ENCODE measurements around the gene MEGF6.
"Not testable (repeated sequence)": the region's sequence is repeated elsewhere in the genome, so short reads cannot be mapped to it uniquely, and the experiment has no call there.

MEGF6 gene

DNA sequence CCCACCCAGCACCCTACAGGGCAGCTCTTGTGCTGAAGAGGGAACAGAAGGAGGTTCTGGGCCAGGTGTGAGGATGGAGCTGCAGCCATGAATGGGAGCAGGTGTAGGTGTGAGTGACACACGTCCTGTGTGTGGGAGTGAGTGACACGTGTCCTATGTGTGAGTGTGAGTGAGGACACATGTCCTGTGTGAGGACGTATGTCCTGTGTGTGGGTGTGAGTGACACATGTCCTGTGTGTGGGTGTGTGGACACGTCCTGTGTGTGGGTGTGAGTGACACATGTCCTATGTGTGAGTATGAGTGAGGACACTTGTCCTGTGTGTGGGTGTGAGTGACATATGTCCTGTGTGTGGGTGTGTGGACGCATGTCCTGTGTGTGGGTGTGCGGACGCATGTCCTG lies 26.4 kb downstream of the MEGF6 start:
- TF ChIP-seq, protein P1, sequence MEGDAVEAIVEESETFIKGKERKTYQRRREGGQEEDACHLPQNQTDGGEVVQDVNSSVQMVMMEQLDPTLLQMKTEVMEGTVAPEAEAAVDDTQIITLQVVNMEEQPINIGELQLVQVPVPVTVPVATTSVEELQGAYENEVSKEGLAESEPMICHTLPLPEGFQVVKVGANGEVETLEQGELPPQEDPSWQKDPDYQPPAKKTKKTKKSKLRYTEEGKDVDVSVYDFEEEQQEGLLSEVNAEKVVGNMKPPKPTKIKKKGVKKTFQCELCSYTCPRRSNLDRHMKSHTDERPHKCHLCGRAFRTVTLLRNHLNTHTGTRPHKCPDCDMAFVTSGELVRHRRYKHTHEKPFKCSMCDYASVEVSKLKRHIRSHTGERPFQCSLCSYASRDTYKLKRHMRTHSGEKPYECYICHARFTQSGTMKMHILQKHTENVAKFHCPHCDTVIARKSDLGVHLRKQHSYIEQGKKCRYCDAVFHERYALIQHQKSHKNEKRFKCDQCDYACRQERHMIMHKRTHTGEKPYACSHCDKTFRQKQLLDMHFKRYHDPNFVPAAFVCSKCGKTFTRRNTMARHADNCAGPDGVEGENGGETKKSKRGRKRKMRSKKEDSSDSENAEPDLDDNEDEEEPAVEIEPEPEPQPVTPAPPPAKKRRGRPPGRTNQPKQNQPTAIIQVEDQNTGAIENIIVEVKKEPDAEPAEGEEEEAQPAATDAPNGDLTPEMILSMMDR (IDR thresholded peaks at IDR 0.05; ENCODE audit: low read depth, low read length), result no peak
- DNase-seq (ENCODE audit: low read depth in 2 of 2), result no peak
- H3K4me3 ChIP-seq (replicated peaks in 1 of 2; ENCODE audit: low read depth in 2 of 2, low read length in 2 of 2), result no peak overlapping the region

DNA sequence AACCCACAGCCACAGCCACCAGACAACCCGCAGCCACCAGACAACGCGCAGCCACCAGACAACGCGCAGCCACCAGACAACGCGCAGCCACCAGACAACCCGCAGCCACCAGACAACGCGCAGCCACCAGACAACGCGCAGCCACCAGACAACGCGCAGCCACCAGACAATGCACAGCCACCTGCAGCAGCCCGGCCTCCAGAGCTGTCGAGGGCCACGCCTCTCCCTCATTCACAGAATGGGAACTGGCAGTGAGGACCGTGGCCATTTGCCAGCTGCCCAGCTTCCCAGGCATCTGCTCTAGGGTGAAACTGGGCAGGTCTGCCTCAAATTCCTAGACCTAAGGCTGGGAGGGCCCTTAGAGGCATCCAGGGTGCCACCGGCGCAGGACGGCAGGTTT lies 27.6 kb downstream of the MEGF6 start:
- H3K4me3 ChIP-seq (replicated peaks in 1 of 2; ENCODE audit: low read depth in 2 of 2, low read length in 2 of 2); DNase-seq (ENCODE audit: low read depth in 2 of 2): not testable (repeated sequence)

DNA sequence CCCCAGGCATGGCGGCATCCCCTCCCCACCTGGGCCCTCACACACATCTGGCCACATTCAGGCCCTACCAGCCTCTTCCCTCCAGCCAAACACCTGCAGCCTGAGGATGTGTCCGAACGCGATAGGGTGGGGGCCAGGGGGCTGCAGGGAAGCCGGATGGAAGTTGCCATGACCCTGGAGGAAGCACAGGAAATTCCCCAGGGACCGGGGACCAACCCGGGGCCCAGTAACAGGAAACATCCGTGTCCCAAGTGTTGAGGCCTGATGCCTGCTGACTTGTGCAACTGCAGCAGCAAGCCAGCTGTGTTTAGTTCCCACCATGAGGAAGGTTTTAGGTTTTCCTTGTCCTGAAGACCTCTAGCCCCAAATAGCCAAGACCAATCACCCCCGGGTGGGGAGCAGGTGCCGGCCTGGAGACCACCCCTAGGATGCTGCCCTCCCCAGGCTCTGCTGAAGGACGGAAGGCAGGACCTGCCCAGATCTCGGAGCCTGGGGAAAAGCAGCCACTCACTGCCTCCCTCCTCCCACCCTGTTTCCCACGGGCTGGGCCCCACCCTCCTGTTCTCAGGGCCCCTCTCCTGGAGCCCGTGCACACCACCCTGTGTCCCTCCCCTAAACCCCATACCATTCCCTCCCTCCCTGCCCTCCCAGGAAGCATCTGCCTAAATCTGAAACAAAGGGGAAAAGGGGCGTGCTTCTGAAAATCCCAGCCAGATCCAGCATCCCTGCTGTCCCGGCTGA lies 29.8 kb downstream of the MEGF6 start:
- TF ChIP-seq, protein P1 (IDR thresholded peaks at IDR 0.05; ENCODE audit: low read depth, low read length), result no peak
- no peak overlapping the region for H3K4me3 ChIP-seq (replicated peaks in 1 of 2; ENCODE audit: low read depth in 2 of 2, low read length in 2 of 2)
- DNase-seq (ENCODE audit: low read depth in 2 of 2), result peak in 1 of 2 donors; percentile 23

DNA sequence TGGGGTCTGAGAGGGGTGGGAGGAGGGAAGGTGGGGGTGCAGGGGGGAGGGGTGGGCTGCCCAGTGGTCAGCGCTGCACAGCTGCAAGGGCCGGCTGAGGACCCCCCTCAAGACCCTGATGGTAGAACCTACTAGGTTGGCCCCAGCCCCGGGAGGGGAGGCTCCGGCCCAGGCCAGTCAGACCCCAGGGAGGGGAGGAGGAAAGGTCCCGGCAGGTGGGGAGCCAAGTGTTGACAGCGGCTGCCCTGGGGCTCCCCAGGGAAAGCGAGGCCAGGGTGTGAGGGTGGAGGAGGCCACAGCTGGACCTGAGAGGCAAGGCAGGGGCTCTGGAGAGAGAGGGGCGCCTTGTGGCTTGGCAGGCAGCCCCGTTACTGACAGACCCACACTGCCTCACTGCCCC lies 31.1 kb downstream of the MEGF6 start:
- H3K4me3 ChIP-seq (replicated peaks in 1 of 2; ENCODE audit: low read depth in 2 of 2, low read length in 2 of 2), result no peak overlapping the region
- DNase-seq (ENCODE audit: low read depth in 2 of 2), result no peak
- TF ChIP-seq, protein P1 (IDR thresholded peaks at IDR 0.05; ENCODE audit: low read depth, low read length), result no peak

DNA sequence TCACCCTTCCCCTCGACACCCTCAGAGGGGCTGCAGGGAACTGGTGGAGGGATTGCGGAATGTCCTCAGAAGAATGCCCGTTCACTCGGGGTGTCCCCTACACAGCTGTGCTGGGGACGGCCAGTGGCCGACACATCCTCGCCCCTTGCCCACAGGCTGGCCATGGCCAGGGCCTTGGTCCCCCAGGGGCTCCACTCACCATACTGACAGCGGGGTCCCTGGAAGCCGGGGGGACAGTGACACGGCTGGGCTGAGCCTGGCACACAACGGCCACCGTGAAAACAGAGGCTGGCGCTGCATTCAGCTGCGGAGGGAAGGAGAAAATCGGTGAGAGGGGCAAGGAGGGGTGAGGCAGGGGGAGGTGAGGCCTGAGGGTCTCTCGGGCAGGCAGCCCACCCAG lies 31.7 kb downstream of the MEGF6 start:
- no peak overlapping the region for H3K4me3 ChIP-seq (replicated peaks in 1 of 2; ENCODE audit: low read depth in 2 of 2, low read length in 2 of 2)
- no peak for DNase-seq (ENCODE audit: low read depth in 2 of 2)
- TF ChIP-seq, protein P1 (IDR thresholded peaks at IDR 0.05; ENCODE audit: low read depth, low read length), result no peak

DNA sequence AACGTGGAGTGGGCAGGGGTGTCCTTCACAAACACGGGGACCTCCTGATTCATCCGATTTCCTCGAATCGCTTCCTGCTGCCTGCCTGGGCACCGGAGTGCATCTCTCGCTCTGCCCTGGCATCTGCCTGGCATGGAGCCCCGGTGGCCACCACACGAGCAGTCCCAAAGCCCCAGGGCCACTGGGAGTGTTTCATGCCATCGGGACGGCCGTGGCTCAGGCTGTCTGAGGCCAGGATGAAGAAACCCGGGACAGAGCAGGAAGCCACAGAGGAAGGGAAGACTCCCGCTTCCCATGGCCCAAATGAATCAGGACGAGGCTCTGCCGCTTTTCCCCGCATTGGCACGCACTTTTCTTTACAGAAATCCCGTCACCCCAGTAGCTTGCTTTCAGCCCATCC lies 32.4 kb downstream of the MEGF6 start:
- no peak overlapping the region for H3K4me3 ChIP-seq (replicated peaks in 1 of 2; ENCODE audit: low read depth in 2 of 2, low read length in 2 of 2)
- TF ChIP-seq, protein P1 (IDR thresholded peaks at IDR 0.05; ENCODE audit: low read depth, low read length), result no peak
- no peak for DNase-seq (ENCODE audit: low read depth in 2 of 2)

DNA sequence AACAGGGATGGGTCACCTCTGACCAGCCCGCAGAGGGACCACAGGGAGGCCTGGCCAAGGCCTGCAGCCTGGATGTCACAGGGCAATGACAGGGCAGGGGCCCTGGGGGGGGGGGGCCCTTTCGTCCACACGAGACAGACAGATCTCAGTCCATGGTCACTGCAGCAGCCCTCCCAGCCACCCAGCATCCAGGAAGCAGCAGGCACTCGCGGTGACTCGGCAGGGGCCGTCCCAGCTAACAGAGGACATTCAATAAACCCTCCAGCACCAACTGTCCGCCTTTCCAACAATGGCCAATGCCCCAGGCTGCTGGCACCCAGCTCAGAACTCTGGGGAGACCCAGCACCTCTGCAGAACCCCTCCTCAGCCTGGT lies 32.9 kb downstream of the MEGF6 start:
- H3K4me3 ChIP-seq (replicated peaks in 1 of 2; ENCODE audit: low read depth in 2 of 2, low read length in 2 of 2), result no peak overlapping the region
- TF ChIP-seq, protein P1 (IDR thresholded peaks at IDR 0.05; ENCODE audit: low read depth, low read length), result no peak
- no peak for DNase-seq (ENCODE audit: low read depth in 2 of 2)
